ENCODE results near the gene BATF2. TPM values are rescaled to one million over a fixed set of nuclear protein-coding genes. Genes with fewer than 3 reads are reported as not detected.
"Not testable (repeated sequence)": the region's sequence is repeated elsewhere in the genome, so short reads cannot be mapped to it uniquely, and the experiment has no call there.

Gene BATF2
- polyA plus RNA-seq, 5 donors = 3.3 to 4.3 (median 3.9) TPM

GRCh38 chr11:65014726-65015227, 18.0 kb upstream of the BATF2 start:
- DNase-seq = peak in 1 of 2 donors; percentile 14

- DNase-seq = peak; percentile 94 to 95
Observed at GRCh38 chr11:65013888-65014725, 17.3 kb upstream of the BATF2 start, which contains the start of gene ARL2. ARL2 (plus strand) TSS chr11:65014160; CDS start chr11:65014208, 48 bp downstream.

- DNase-seq = peak; percentile 87
Observed at GRCh38 chr11:65013130-65013887, 16.5 kb upstream of the BATF2 start.

GRCh38 chr11:65008873-65009272, 12.1 kb upstream of the BATF2 start:
- no peak for DNase-seq

- no peak for DNase-seq
Observed at GRCh38 chr11:65008016-65008415, 11.2 kb upstream of the BATF2 start.

- DNase-seq = not testable (repeated sequence)
Observed at GRCh38 chr11:65003968-65004367, 7.2 kb upstream of the BATF2 start.

GRCh38 chr11:65003282-65003681, 6.5 kb upstream of the BATF2 start:
- DNase-seq = no peak

GRCh38 chr11:65002706-65003105, 5.9 kb upstream of the BATF2 start:
- no peak for DNase-seq

- DNase-seq = no peak
Observed at GRCh38 chr11:64999478-64999877, 2.7 kb upstream of the BATF2 start.

- no peak for DNase-seq
Observed at GRCh38 chr11:64998690-64999431, 2.1 kb upstream of the BATF2 start.

GRCh38 chr11:64998141-64998540, 1.4 kb upstream of the BATF2 start:
- no peak for DNase-seq

- no peak for DNase-seq
Observed at GRCh38 chr11:64996327-64996709, 453 bp downstream of the BATF2 start.

- no peak for DNase-seq
Observed at GRCh38 chr11:64994318-64994717, 2.5 kb downstream of the BATF2 start.

- DNase-seq = peak in 1 of 2 donors; percentile 47
Observed at GRCh38 chr11:64990222-64990923, 6.4 kb downstream of the BATF2 start.

- no peak for DNase-seq
Observed at GRCh38 chr11:64989416-64989815, 7.4 kb downstream of the BATF2 start.

- no peak for DNase-seq
Observed at GRCh38 chr11:64987998-64988854, 8.5 kb downstream of the BATF2 start.

- DNase-seq = not testable (repeated sequence)
Observed at GRCh38 chr11:64983339-64983738, 13.4 kb downstream of the BATF2 start.

- DNase-seq = no peak
Observed at GRCh38 chr11:64976651-64977050, 20.1 kb downstream of the BATF2 start.

GRCh38 chr11:64974124-64974523, 22.6 kb downstream of the BATF2 start:
- DNase-seq = no peak
